Measurements from ENCODE around the gene DCDC1.

DCDC1 gene

GRCh38 chr11:31240340-31240904 is 129.1 kb downstream of the DCDC1 start:
- Histone ChIP-seq H3K27me3 (ENCODE audit: control insufficient read depth in 1 of 2, insufficient read depth in 2 of 2, low read length in 2 of 2) (no peaks in the 10 kb centered on the region), H3K27ac (ENCODE audit: low read depth, low read length) (no peak overlapping the region), H3K4me1 (ENCODE audit: control insufficient read depth in 1 of 2, insufficient read depth in 2 of 2, low read length in 2 of 2) (no peaks in the 10 kb centered on the region), H3K4me3 (ENCODE audit: low read depth in 1 of 2, low read length in 2 of 2) (no peak overlapping the region), H3K36me3 (ENCODE audit: control insufficient read depth in 1 of 2, insufficient read depth in 2 of 2, low read length in 2 of 2) (no peaks in the 10 kb centered on the region), H3K9ac (ENCODE audit: low read depth in 1 of 2, low read length in 2 of 2) (no peak overlapping the region), H3K9me3 (ENCODE audit: control insufficient read depth in 1 of 2, low read length in 2 of 2) (no peaks in the 10 kb centered on the region)

- Histone ChIP-seq H3K9me3 (ENCODE audit: control insufficient read depth in 1 of 2, low read length in 2 of 2) (no peaks in the 10 kb centered on the region), H3K27me3 (ENCODE audit: control insufficient read depth in 1 of 2, insufficient read depth in 2 of 2, low read length in 2 of 2) (no peaks in the 10 kb centered on the region), H3K36me3 (ENCODE audit: control insufficient read depth in 1 of 2, insufficient read depth in 2 of 2, low read length in 2 of 2) (no peaks in the 10 kb centered on the region), H3K4me3 (ENCODE audit: low read depth in 1 of 2, low read length in 2 of 2) (no peak overlapping the region), H3K9ac (ENCODE audit: low read depth in 1 of 2, low read length in 2 of 2) (no peak overlapping the region), H3K4me1 (ENCODE audit: control insufficient read depth in 1 of 2, insufficient read depth in 2 of 2, low read length in 2 of 2) (no peaks in the 10 kb centered on the region), H3K27ac (ENCODE audit: low read depth, low read length) (no peak overlapping the region)
Measured at GRCh38 chr11:31237819-31238760, 131.4 kb downstream of the DCDC1 start.

GRCh38 chr11:31236143-31236542 is 133.4 kb downstream of the DCDC1 start:
- H3K4me1 ChIP-seq (ENCODE audit: control insufficient read depth in 1 of 2, insufficient read depth in 2 of 2, low read length in 2 of 2): no peaks in the 10 kb centered on the region
- H3K9ac ChIP-seq (ENCODE audit: low read depth in 1 of 2, low read length in 2 of 2): no peak overlapping the region
- no peaks in the 10 kb centered on the region for H3K36me3 ChIP-seq (ENCODE audit: control insufficient read depth in 1 of 2, insufficient read depth in 2 of 2, low read length in 2 of 2)
- no peak overlapping the region for H3K4me3 ChIP-seq (ENCODE audit: low read depth in 1 of 2, low read length in 2 of 2)
- H3K9me3 ChIP-seq (ENCODE audit: control insufficient read depth in 1 of 2, low read length in 2 of 2): no peaks in the 10 kb centered on the region
- H3K27ac ChIP-seq (ENCODE audit: low read depth, low read length): no peak overlapping the region
- H3K27me3 ChIP-seq (ENCODE audit: control insufficient read depth in 1 of 2, insufficient read depth in 2 of 2, low read length in 2 of 2): no peaks in the 10 kb centered on the region

GRCh38 chr11:31233425-31233824 is 136.1 kb downstream of the DCDC1 start:
- no peak overlapping the region for H3K27ac ChIP-seq (ENCODE audit: low read depth, low read length)
- no peaks in the 10 kb centered on the region for H3K36me3 ChIP-seq (ENCODE audit: control insufficient read depth in 1 of 2, insufficient read depth in 2 of 2, low read length in 2 of 2)
- H3K27me3 ChIP-seq (ENCODE audit: control insufficient read depth in 1 of 2, insufficient read depth in 2 of 2, low read length in 2 of 2): no peaks in the 10 kb centered on the region
- no peaks in the 10 kb centered on the region for H3K9me3 ChIP-seq (ENCODE audit: control insufficient read depth in 1 of 2, low read length in 2 of 2)
- H3K4me3 ChIP-seq (ENCODE audit: low read depth in 1 of 2, low read length in 2 of 2): no peak overlapping the region
- no peak overlapping the region for H3K9ac ChIP-seq (ENCODE audit: low read depth in 1 of 2, low read length in 2 of 2)
- H3K4me1 ChIP-seq (ENCODE audit: control insufficient read depth in 1 of 2, insufficient read depth in 2 of 2, low read length in 2 of 2): no peaks in the 10 kb centered on the region

GRCh38 chr11:31231601-31232000 is 137.9 kb downstream of the DCDC1 start:
- Histone ChIP-seq H3K4me1 (ENCODE audit: control insufficient read depth in 1 of 2, insufficient read depth in 2 of 2, low read length in 2 of 2) (no peaks in the 10 kb centered on the region), H3K9ac (ENCODE audit: low read depth in 1 of 2, low read length in 2 of 2) (no peak overlapping the region), H3K9me3 (ENCODE audit: control insufficient read depth in 1 of 2, low read length in 2 of 2) (no peaks in the 10 kb centered on the region), H3K36me3 (ENCODE audit: control insufficient read depth in 1 of 2, insufficient read depth in 2 of 2, low read length in 2 of 2) (no peaks in the 10 kb centered on the region), H3K27ac (ENCODE audit: low read depth, low read length) (no peak overlapping the region), H3K4me3 (ENCODE audit: low read depth in 1 of 2, low read length in 2 of 2) (no peak overlapping the region), H3K27me3 (ENCODE audit: control insufficient read depth in 1 of 2, insufficient read depth in 2 of 2, low read length in 2 of 2) (no peaks in the 10 kb centered on the region)

GRCh38 chr11:31218847-31219246 is 150.7 kb downstream of the DCDC1 start:
- no peak overlapping the region for H3K27ac ChIP-seq (ENCODE audit: low read depth, low read length)
- H3K36me3 ChIP-seq (ENCODE audit: control insufficient read depth in 1 of 2, insufficient read depth in 2 of 2, low read length in 2 of 2): no peaks in the 10 kb centered on the region
- H3K9ac ChIP-seq (ENCODE audit: low read depth in 1 of 2, low read length in 2 of 2): no peak overlapping the region
- no peaks in the 10 kb centered on the region for H3K4me1 ChIP-seq (ENCODE audit: control insufficient read depth in 1 of 2, insufficient read depth in 2 of 2, low read length in 2 of 2)
- H3K27me3 ChIP-seq (ENCODE audit: control insufficient read depth in 1 of 2, insufficient read depth in 2 of 2, low read length in 2 of 2): no peaks in the 10 kb centered on the region
- no peaks in the 10 kb centered on the region for H3K9me3 ChIP-seq (ENCODE audit: control insufficient read depth in 1 of 2, low read length in 2 of 2)
- H3K4me3 ChIP-seq (ENCODE audit: low read depth in 1 of 2, low read length in 2 of 2): no peak overlapping the region

GRCh38 chr11:31214372-31214771 is 155.2 kb downstream of the DCDC1 start:
- Histone ChIP-seq H3K4me3 (ENCODE audit: low read depth in 1 of 2, low read length in 2 of 2) (no peak overlapping the region), H3K27me3 (ENCODE audit: control insufficient read depth in 1 of 2, insufficient read depth in 2 of 2, low read length in 2 of 2) (no peaks in the 10 kb centered on the region), H3K4me1 (ENCODE audit: control insufficient read depth in 1 of 2, insufficient read depth in 2 of 2, low read length in 2 of 2) (no peaks in the 10 kb centered on the region), H3K36me3 (ENCODE audit: control insufficient read depth in 1 of 2, insufficient read depth in 2 of 2, low read length in 2 of 2) (no peaks in the 10 kb centered on the region), H3K27ac (ENCODE audit: low read depth, low read length) (no peak overlapping the region), H3K9me3 (ENCODE audit: control insufficient read depth in 1 of 2, low read length in 2 of 2) (no peaks in the 10 kb centered on the region), H3K9ac (ENCODE audit: low read depth in 1 of 2, low read length in 2 of 2) (no peak overlapping the region)

- H3K27ac ChIP-seq (ENCODE audit: low read depth, low read length): no peak overlapping the region
- H3K36me3 ChIP-seq (ENCODE audit: control insufficient read depth in 1 of 2, insufficient read depth in 2 of 2, low read length in 2 of 2): no peaks in the 10 kb centered on the region
- no peaks in the 10 kb centered on the region for H3K27me3 ChIP-seq (ENCODE audit: control insufficient read depth in 1 of 2, insufficient read depth in 2 of 2, low read length in 2 of 2)
- no peak overlapping the region for H3K4me3 ChIP-seq (ENCODE audit: low read depth in 1 of 2, low read length in 2 of 2)
- no peaks in the 10 kb centered on the region for H3K9me3 ChIP-seq (ENCODE audit: control insufficient read depth in 1 of 2, low read length in 2 of 2)
- no peak overlapping the region for H3K9ac ChIP-seq (ENCODE audit: low read depth in 1 of 2, low read length in 2 of 2)
- H3K4me1 ChIP-seq (ENCODE audit: control insufficient read depth in 1 of 2, insufficient read depth in 2 of 2, low read length in 2 of 2): no peaks in the 10 kb centered on the region
Measured at GRCh38 chr11:31199378-31199777, 170.2 kb downstream of the DCDC1 start.

- Histone ChIP-seq H3K27ac (ENCODE audit: low read depth, low read length) (no peak overlapping the region), H3K4me1 (ENCODE audit: control insufficient read depth in 1 of 2, insufficient read depth in 2 of 2, low read length in 2 of 2) (no peaks in the 10 kb centered on the region), H3K4me3 (ENCODE audit: low read depth in 1 of 2, low read length in 2 of 2) (no peak overlapping the region), H3K27me3 (ENCODE audit: control insufficient read depth in 1 of 2, insufficient read depth in 2 of 2, low read length in 2 of 2) (no peaks in the 10 kb centered on the region), H3K36me3 (ENCODE audit: control insufficient read depth in 1 of 2, insufficient read depth in 2 of 2, low read length in 2 of 2) (no peaks in the 10 kb centered on the region), H3K9ac (ENCODE audit: low read depth in 1 of 2, low read length in 2 of 2) (no peak overlapping the region), H3K9me3 (ENCODE audit: control insufficient read depth in 1 of 2, low read length in 2 of 2) (peaks cover 8 to 11% of the 10 kb centered on the region in 2 donors)
Measured at GRCh38 chr11:31173926-31174680, 195.4 kb downstream of the DCDC1 start.

Measured in duodenal mucosa (tissue), 2 donors.